Neural cell (in vitro differentiated cells): ENCODE measurements around the gene BIRC6. TPM values are rescaled to one million over a fixed set of nuclear protein-coding genes. Genes with fewer than 3 reads are reported as not detected.

ENCODE experiments used
- H2AFZ ChIP-seq: fragments of 200-600, 300-800 bp; sonication (generic), shearing (Covaris generic); 2 replicates; pipeline ENCODE4 v1.6.0; 2014; ENCODE audit warnings: low read depth, mild to moderate bottlenecking, antibody characterized with exemption, low read length, moderate library complexity
- H3F3A ChIP-seq: fragments of 200-600 bp; shearing (Covaris generic); 2 replicates; pipeline ENCODE4 v1.6.1; 2016; ENCODE audit warnings: mild to moderate bottlenecking, moderate library complexity, mixed read lengths, antibody characterized with exemption, low read length; ENCODE audit not compliant: insufficient read depth, poor library complexity, severe bottlenecking
- H3K27ac ChIP-seq: fragments of 200-600, 300-800 bp; sonication (generic), shearing (Covaris generic); 2 replicates; pipeline ENCODE4 v1.5.1; 2014; ENCODE audit warnings: mild to moderate bottlenecking, low read length, moderate library complexity
- H3K27me3 ChIP-seq: fragments of 300-800, 200-600 bp; sonication (generic), shearing (Covaris generic); 2 replicates; pipeline ENCODE4 v1.6.0; 2014; ENCODE audit warnings: mild to moderate bottlenecking, low read depth, low read length, moderate library complexity; ENCODE audit not compliant: insufficient read depth
- H3K36me3 ChIP-seq: fragments of 300-800, 200-600 bp; sonication (generic), shearing (Covaris generic); 2 replicates; pipeline ENCODE4 v1.5.1; 2014; ENCODE audit warnings: mild to moderate bottlenecking, antibody characterized with exemption, low read length, moderate library complexity; ENCODE audit not compliant: insufficient read depth
- H3K4me2 ChIP-seq: fragments of 300-800, 200-600 bp; sonication (generic), shearing (Covaris generic); 2 replicates; pipeline ENCODE4 v1.6.0; 2014; ENCODE audit warnings: mild to moderate bottlenecking, low read length
- H3K4me3 ChIP-seq: fragments of 300-800, 200-600 bp; sonication (generic), shearing (Covaris generic); 2 replicates; pipeline ENCODE4 v1.5.1; 2014; ENCODE audit warnings: mild to moderate bottlenecking, low read length, moderate library complexity
- H3K79me2 ChIP-seq: fragments of 200-600 bp; shearing (Covaris generic); replicated peaks from 2 replicates; pipeline ENCODE4 v1.6.0; 2014; ENCODE audit warnings: mild to moderate bottlenecking, low read length, moderate library complexity; ENCODE audit not compliant: insufficient read depth
- H3K9ac ChIP-seq: fragments of 300-800, 200-600 bp; sonication (generic), shearing (Covaris generic); 2 replicates; pipeline ENCODE4 v1.6.1; 2016; ENCODE audit warnings: mild to moderate bottlenecking, low read length, mixed read lengths
- H3K9me2 ChIP-seq: fragments of 200-600 bp; shearing (Covaris generic); 2 replicates; pipeline ENCODE4 v1.6.1; 2016; ENCODE audit warnings: mild to moderate bottlenecking, low read length, mixed read lengths; ENCODE audit not compliant: insufficient read depth
- H3K9me3 ChIP-seq: fragments of 200-600, 300-800 bp; sonication (generic), shearing (Covaris generic); 2 replicates; pipeline ENCODE4 v1.6.1; 2016; ENCODE audit warnings: mild to moderate bottlenecking, mixed run types, low read length, moderate library complexity, mixed read lengths
- H4K20me1 ChIP-seq: fragments of 200-600 bp; shearing (Covaris generic); 2 replicates; pipeline ENCODE4 v1.6.1; 2016; ENCODE audit warnings: mild to moderate bottlenecking, mixed run types; ENCODE audit not compliant: insufficient read depth
- EP300 ChIP-seq: fragments of 450-650 bp; conservative IDR thresholded peaks from 2 replicates; pipeline ENCODE4 v1.6.1; 2014; ENCODE audit warnings: antibody characterized with exemption, mild to moderate bottlenecking, moderate library complexity; ENCODE audit not compliant: poor library complexity, severe bottlenecking
- EZH2 ChIP-seq: fragments of 200-600, 300-800 bp; shearing (Covaris generic), sonication (generic); IDR thresholded peaks from 2 replicates; pipeline ENCODE4 v1.6.1; 2014; ENCODE audit warnings: antibody characterized with exemption, low read length, borderline replicate concordance, mild to moderate bottlenecking; ENCODE audit not compliant: insufficient read depth, poor library complexity, severe bottlenecking
- MXI1 ChIP-seq: fragments of 450-650 bp; conservative IDR thresholded peaks from 2 replicates; pipeline ENCODE4 v1.6.1; 2014; ENCODE audit warnings: antibody characterized with exemption, mild to moderate bottlenecking; ENCODE audit not compliant: poor library complexity, severe bottlenecking
- POLR2AphosphoS5 ChIP-seq: IDR thresholded peaks from 2 replicates; pipeline ENCODE4 v1.6.1; 2012
- RAD21 ChIP-seq: fragments of 450-650 bp; conservative IDR thresholded peaks from 2 replicates; pipeline ENCODE4 v1.6.1; 2014; ENCODE audit warnings: antibody characterized with exemption, mild to moderate bottlenecking, moderate library complexity
- REST ChIP-seq: IDR thresholded peaks from 2 replicates; pipeline ENCODE4 v1.6.1; 2012; ENCODE audit warnings: borderline replicate concordance
- SMC3 ChIP-seq: fragments of 450-650 bp; conservative IDR thresholded peaks from 2 replicates; pipeline ENCODE4 v1.6.1; 2014; ENCODE audit warnings: antibody characterized with exemption, mild to moderate bottlenecking, moderate library complexity; ENCODE audit not compliant: poor library complexity
- TAF1 ChIP-seq: IDR thresholded peaks from 2 replicates; pipeline ENCODE4 v1.6.1; 2012; ENCODE audit warnings: low read depth
- polyA plus RNA-seq: library from polyadenylated mRNA; depleted of rRNA; stranded (reverse); fragments of >200 nt; gene quantifications from 2 replicates; pipeline ENCODE4 v1.2.3, GENCODE V29; 2014
- TF ChIP-seq, protein P1 (sequence below): fragments of 450-650 bp; IDR thresholded peaks from 2 replicates; pipeline ENCODE4 v1.5.1; 2014; ENCODE audit warnings: antibody characterized with exemption, mild to moderate bottlenecking, moderate library complexity; ENCODE audit not compliant: poor library complexity, severe bottlenecking

The BIRC6 gene
- polyA plus RNA-seq, 1 donor from 2014 or later = 109 TPM

DNA sequence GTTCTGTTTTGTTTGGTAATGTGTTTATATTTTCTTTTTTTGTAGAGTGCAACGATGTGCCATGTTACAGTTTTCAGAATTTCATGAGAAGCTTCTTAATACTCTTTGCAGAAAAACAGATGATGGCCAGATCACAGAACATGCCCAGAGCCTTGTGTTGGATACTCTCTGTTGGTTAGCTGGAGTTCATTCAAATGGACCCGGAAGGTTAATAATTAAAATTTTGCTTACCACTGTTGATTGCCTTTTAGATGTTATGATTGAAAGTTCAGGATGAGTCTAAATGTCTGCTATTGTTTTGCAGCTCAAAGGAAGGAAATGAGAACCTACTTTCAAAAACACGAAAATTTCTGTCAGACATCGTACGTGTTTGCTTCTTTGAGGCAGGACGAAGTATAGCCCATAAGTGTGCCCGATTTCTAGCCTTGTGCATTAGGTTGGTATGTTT, 85.2 kb downstream of the BIRC6 start:
- Histone ChIP-seq H3K79me2 (no peaks in the 10 kb centered on the region), H3K9ac (no peak overlapping the region), H3K27ac (no peak overlapping the region), H4K20me1 (no peaks in the 10 kb centered on the region), H3K9me2 (no peaks in the 10 kb centered on the region), H3K9me3 (no peaks in the 10 kb centered on the region), H3K4me3 (no peak overlapping the region), H2AFZ (no peak overlapping the region), H3K4me2 (no peak overlapping the region), H3K27me3 (no peaks in the 10 kb centered on the region), H3K36me3 (no peaks in the 10 kb centered on the region), H3F3A (no peaks in the 10 kb centered on the region)
- no peak for TF ChIP-seq TAF1
- no peak for TF ChIP-seq RAD21
- TF ChIP-seq, protein P1, sequence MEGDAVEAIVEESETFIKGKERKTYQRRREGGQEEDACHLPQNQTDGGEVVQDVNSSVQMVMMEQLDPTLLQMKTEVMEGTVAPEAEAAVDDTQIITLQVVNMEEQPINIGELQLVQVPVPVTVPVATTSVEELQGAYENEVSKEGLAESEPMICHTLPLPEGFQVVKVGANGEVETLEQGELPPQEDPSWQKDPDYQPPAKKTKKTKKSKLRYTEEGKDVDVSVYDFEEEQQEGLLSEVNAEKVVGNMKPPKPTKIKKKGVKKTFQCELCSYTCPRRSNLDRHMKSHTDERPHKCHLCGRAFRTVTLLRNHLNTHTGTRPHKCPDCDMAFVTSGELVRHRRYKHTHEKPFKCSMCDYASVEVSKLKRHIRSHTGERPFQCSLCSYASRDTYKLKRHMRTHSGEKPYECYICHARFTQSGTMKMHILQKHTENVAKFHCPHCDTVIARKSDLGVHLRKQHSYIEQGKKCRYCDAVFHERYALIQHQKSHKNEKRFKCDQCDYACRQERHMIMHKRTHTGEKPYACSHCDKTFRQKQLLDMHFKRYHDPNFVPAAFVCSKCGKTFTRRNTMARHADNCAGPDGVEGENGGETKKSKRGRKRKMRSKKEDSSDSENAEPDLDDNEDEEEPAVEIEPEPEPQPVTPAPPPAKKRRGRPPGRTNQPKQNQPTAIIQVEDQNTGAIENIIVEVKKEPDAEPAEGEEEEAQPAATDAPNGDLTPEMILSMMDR = no peak
- TF ChIP-seq REST = no peak
- no peak for TF ChIP-seq EP300
- no peak for TF ChIP-seq SMC3

DNA sequence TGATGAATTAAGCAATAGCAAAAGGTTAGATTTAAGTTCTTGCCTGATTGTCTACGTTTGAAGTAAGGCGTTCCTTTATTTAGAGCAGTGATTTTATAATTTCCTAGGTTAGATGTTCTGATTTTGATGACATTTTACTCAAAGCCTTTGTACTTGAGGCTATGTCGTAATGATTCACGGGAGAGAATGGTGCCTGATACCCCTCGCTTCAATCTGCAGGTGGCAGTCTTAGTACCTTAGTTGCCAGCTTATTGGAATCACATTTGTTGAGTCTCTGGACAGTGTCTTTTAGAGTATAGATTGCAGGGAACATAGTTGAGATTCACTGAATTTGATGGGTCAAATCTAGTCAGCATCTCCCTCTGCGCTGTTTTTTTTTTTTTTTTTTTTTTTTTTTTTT, 89.5 kb downstream of the BIRC6 start:
- Histone ChIP-seq H2AFZ (no peak overlapping the region), H3K9me2 (no peaks in the 10 kb centered on the region), H4K20me1 (no peaks in the 10 kb centered on the region), H3K9ac (no peak overlapping the region), H3F3A (no peaks in the 10 kb centered on the region), H3K4me2 (no peak overlapping the region), H3K36me3 (peaks cover 4% of the 10 kb centered on the region), H3K79me2 (no peaks in the 10 kb centered on the region), H3K4me3 (no peak overlapping the region), H3K27me3 (no peaks in the 10 kb centered on the region), H3K27ac (no peak overlapping the region), H3K9me3 (no peaks in the 10 kb centered on the region)
- TF ChIP-seq MXI1 (no peak), REST (no peak), TAF1 (no peak), RAD21 (no peak), EP300 (no peak), SMC3 (no peak), EZH2 (no peak), POLR2AphosphoS5 (no peak)
- TF ChIP-seq, protein P1 = no peak
